ENCODE results near the gene UBA1. TPM values are rescaled to one million over a fixed set of nuclear protein-coding genes. Genes with fewer than 3 reads are reported as not detected.
A peak's percentile ranks its signal among the peaks of the same experiment; 100 is the strongest.

UBA1 gene
- total and polyA plus RNA-seq, 2 of the 13 experiments (the other 11 are each of a cell fraction or from before 2014, with no cell fraction given), result 93.3 to 129 TPM

GRCh38 chrX:47193475-47194193 lies at the start of gene UBA1 (continued):
- TF ChIP-seq TRIM22 (IDR thresholded peaks at IDR 0.05) (no peak), SMAD3 (CRISPR knock-in tag; IDR thresholded peaks at IDR 0.05) (no peak), ARID5B (CRISPR knock-in tag; IDR thresholded peaks at IDR 0.05) (no peak), ZNF350 (CRISPR knock-in tag; IDR thresholded peaks at IDR 0.05; ENCODE audit: borderline replicate concordance, low read depth) (peak; percentile 44; the same call in 1 of the 2 replicates), MTA3 (CRISPR knock-in tag; IDR thresholded peaks at IDR 0.05) (no peak), ISL2 (CRISPR knock-in tag; IDR thresholded peaks at IDR 0.05) (no peak), ZNF382 (CRISPR knock-in tag; IDR thresholded peaks at IDR 0.05; ENCODE audit: borderline replicate concordance) (no peak), BRF2 (CRISPR knock-in tag; IDR thresholded peaks at IDR 0.05) (no peak), ELK4 (CRISPR knock-in tag; IDR thresholded peaks at IDR 0.05; ENCODE audit: borderline replicate concordance) (no peak), ZNF549 (CRISPR knock-in tag; IDR thresholded peaks at IDR 0.05) (no peak), TAF1 (CRISPR knock-in tag; IDR thresholded peaks at IDR 0.05) (peak; percentile 53; the same call in 1 of the 2 replicates), RNF2 (conservative IDR thresholded peaks at IDR 0.05; ENCODE audit: low read depth) (no peak), ZBTB20 (CRISPR knock-in tag; IDR thresholded peaks at IDR 0.05; ENCODE audit: borderline replicate concordance, low read depth) (peak; percentile 55; the same call in 1 of the 2 replicates), HNRNPH1 (optimal IDR thresholded peaks at IDR 0.05; ENCODE audit: low read depth, low read length) (no peak), HDAC2 (CRISPR knock-in tag; IDR thresholded peaks at IDR 0.05) (no peak), ZHX1 (CRISPR knock-in tag; IDR thresholded peaks at IDR 0.05; ENCODE audit: low read depth) (no peak), MBD4 (IDR thresholded peaks at IDR 0.05; ENCODE audit: borderline replicate concordance, low read length) (no peak), ZNF460 (CRISPR knock-in tag; IDR thresholded peaks at IDR 0.05; ENCODE audit: borderline replicate concordance) (no peak), ELF4 (CRISPR knock-in tag; IDR thresholded peaks at IDR 0.05; ENCODE audit: borderline replicate concordance) (no peak)
